ENCODE measurements around the gene CCDC57.

The CCDC57 gene

GRCh38 chr17:82056729-82057621 lies 155.7 kb downstream of the CCDC57 start:
- DNase-seq (ENCODE audit: extremely low read depth, low read depth): no peak
- no peak for TF ChIP-seq CTCF (IDR thresholded peaks at IDR 0.05; ENCODE audit: low read depth, low read length)

GRCh38 chr17:82055965-82056728 lies 156.5 kb downstream of the CCDC57 start:
- DNase-seq (ENCODE audit: extremely low read depth, low read depth): no peak
- TF ChIP-seq CTCF (IDR thresholded peaks at IDR 0.05; ENCODE audit: low read depth, low read length): no peak

GRCh38 chr17:82055023-82055964 lies 157.3 kb downstream of the CCDC57 start:
- DNase-seq (ENCODE audit: extremely low read depth, low read depth): no peak
- TF ChIP-seq CTCF (IDR thresholded peaks at IDR 0.05; ENCODE audit: low read depth, low read length): no peak

GRCh38 chr17:82054351-82055022 lies 158.2 kb downstream of the CCDC57 start:
- DNase-seq (ENCODE audit: extremely low read depth, low read depth): no peak
- TF ChIP-seq CTCF (IDR thresholded peaks at IDR 0.05; ENCODE audit: low read depth, low read length): no peak

- DNase-seq (ENCODE audit: extremely low read depth, low read depth): no peak
- no peak for TF ChIP-seq CTCF (IDR thresholded peaks at IDR 0.05; ENCODE audit: low read depth, low read length)
Observed at GRCh38 chr17:82053556-82054263, 158.9 kb downstream of the CCDC57 start.

- no peak for DNase-seq (ENCODE audit: extremely low read depth, low read depth)
- TF ChIP-seq CTCF (IDR thresholded peaks at IDR 0.05; ENCODE audit: low read depth, low read length): no peak
Observed at GRCh38 chr17:82053130-82053529, 159.5 kb downstream of the CCDC57 start.
